Neural progenitor cell (in vitro differentiated cells): ENCODE measurements around the gene AGK. TPM values are rescaled to one million over a fixed set of nuclear protein-coding genes. Genes with fewer than 3 reads are reported as not detected.

Experiments used
- DNase-seq: peaks from one replicate; pipeline ENCODE4 v3.0.0-alpha.2; 2016; ENCODE audit warnings: low spot score
- H2AFZ ChIP-seq: fragments of 200-600 bp; sonication (generic); replicated peaks from 2 replicates; pipeline ENCODE4 v1.6.1; 2016; ENCODE audit warnings: antibody characterized with exemption
- H3F3A ChIP-seq: fragments of 200-600 bp; sonication (generic); 2 replicates; pipeline ENCODE4 v1.6.1; 2016; ENCODE audit warnings: antibody characterized with exemption, low read depth
- H3K27ac ChIP-seq: fragments of 200-600 bp; sonication (generic); 2 replicates; pipeline ENCODE4 v1.5.1; 2016; ENCODE audit warnings: mild to moderate bottlenecking
- H3K27me3 ChIP-seq: fragments of 200-600 bp; sonication (generic); 2 replicates; pipeline ENCODE4 v1.6.1; 2016; ENCODE audit warnings: mild to moderate bottlenecking, moderate library complexity
- H3K36me3 ChIP-seq: fragments of 200-600 bp; sonication (generic); 2 replicates; pipeline ENCODE4 v1.5.1; 2016
- H3K4me1 ChIP-seq: fragments of 200-600 bp; sonication (generic); 2 replicates; pipeline ENCODE4 v1.6.1; 2016; ENCODE audit warnings: mixed run types
- H3K4me2 ChIP-seq: fragments of 200-600 bp; sonication (generic); 2 replicates; pipeline ENCODE4 v1.6.1; 2016
- H3K4me3 ChIP-seq: fragments of 200-600 bp; sonication (generic); 2 replicates; pipeline ENCODE4 v1.5.1; 2016
- H3K79me2 ChIP-seq: fragments of 200-600 bp; sonication (generic); 2 replicates; pipeline ENCODE4 v1.6.1; 2016; ENCODE audit warnings: low read depth
- H3K9ac ChIP-seq: fragments of 200-600 bp; sonication (generic); 2 replicates; pipeline ENCODE4 v1.6.1; 2016
- H3K9me3 ChIP-seq: fragments of 200-600 bp; sonication (generic); 2 replicates; pipeline ENCODE4 v1.5.1; 2016; ENCODE audit warnings: low read depth
- H4K20me1 ChIP-seq: fragments of 200-600 bp; sonication (generic); 2 replicates; pipeline ENCODE4 v1.6.1; 2016; ENCODE audit warnings: low read depth
- H3K27ac Mint-ChIP-seq: 3 replicates; pipeline ENCODE4 v1.8.0; 2021; ENCODE audit warnings: mixed read lengths
- H3K27me3 Mint-ChIP-seq: 2 replicates; pipeline ENCODE4 v1.8.0; 2022; ENCODE audit warnings: low read depth, mild to moderate bottlenecking, inconsistent platforms, moderate library complexity, mixed read lengths; ENCODE audit not compliant: insufficient read depth
- H3K36me3 Mint-ChIP-seq: 3 replicates; pipeline ENCODE4 v1.8.0; 2021; ENCODE audit warnings: mixed read lengths
- H3K4me1 Mint-ChIP-seq: 3 replicates; pipeline ENCODE4 v1.8.0; 2021; ENCODE audit warnings: mixed read lengths
- H3K4me3 Mint-ChIP-seq: 3 replicates; pipeline ENCODE4 v1.8.0; 2021; ENCODE audit warnings: mild to moderate bottlenecking, moderate library complexity, mixed read lengths
- H3K9me3 Mint-ChIP-seq: 3 replicates; pipeline ENCODE4 v1.8.0; 2020; ENCODE audit warnings: mixed read lengths
- EZH2 ChIP-seq: fragments of 200-600 bp; sonication (generic); IDR thresholded peaks from 2 replicates; pipeline ENCODE4 v1.6.1; 2017; ENCODE audit warnings: antibody characterized with exemption, mild to moderate bottlenecking, moderate library complexity
- EZH2phosphoT487 ChIP-seq: fragments of 200-600 bp; sonication (generic); IDR thresholded peaks from 2 replicates; pipeline ENCODE4 v1.6.1; 2017; ENCODE audit warnings: antibody characterized with exemption
- total RNA-seq: library from RNA; depleted of rRNA; stranded (reverse); fragments of >200 nt; gene quantifications from 2 replicates; pipeline ENCODE4 v1.2.3, GENCODE V29; 2015; ENCODE audit warnings: low replicate concordance
- TF ChIP-seq, protein P1 (sequence below): fragments of 200-600 bp; sonication (generic); IDR thresholded peaks from 2 replicates; pipeline ENCODE4 v1.5.1; 2017; ENCODE audit warnings: antibody characterized with exemption, mild to moderate bottlenecking

Gene AGK
- total RNA-seq, 1 donor from 2014 or later: 42.6 TPM

DNA sequence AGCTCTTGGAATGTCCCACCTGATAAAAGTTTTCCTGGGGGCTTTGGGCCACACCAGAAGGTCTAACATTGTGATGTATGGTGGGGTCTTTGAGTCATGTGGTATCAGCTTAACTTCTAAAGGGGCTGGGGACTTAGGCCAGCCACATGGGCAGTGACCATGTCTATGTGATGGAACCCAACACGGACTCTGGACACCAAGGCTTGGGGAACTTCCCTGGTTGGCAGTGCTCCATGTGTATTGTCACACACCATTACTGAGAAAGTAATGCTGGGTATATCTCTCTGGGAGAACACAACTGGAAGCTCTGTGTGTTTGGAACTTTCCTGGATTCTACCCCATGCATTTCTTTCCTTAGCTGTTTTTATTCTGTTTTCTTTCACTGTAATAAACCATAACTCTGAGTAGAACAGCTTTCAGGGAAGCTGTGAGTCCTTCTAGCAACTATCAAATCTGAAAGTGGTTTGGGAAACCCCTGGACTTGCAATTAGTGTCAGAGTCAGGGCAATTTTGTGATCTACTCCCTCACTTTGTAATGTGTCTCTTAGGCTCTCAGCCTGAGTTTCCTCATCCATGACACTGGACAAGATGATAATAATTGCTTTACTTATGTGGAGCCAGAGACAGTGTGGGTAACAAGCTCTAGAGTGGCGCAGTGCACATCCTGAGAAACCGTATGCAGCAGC is 28.4 kb upstream of the AGK start:
- Histone ChIP-seq H3K4me1 (no peaks in the 10 kb centered on the region), H3K79me2 (no peaks in the 10 kb centered on the region), H3K9me3 (no peaks in the 10 kb centered on the region), H3K4me3 (no peak overlapping the region), H3K27ac (no peak overlapping the region), H3F3A (no peaks in the 10 kb centered on the region), H3K9ac (no peak overlapping the region), H2AFZ (no peak overlapping the region), H3K27me3 (no peaks in the 10 kb centered on the region), H3K4me2 (no peak overlapping the region), H3K36me3 (no peaks in the 10 kb centered on the region), H4K20me1 (no peaks in the 10 kb centered on the region)
- Mint-ChIP-seq H3K9me3 (no peaks in the 10 kb centered on the region), H3K4me1 (no peaks in the 10 kb centered on the region), H3K27ac (no peak overlapping the region), H3K4me3 (no peak overlapping the region), H3K36me3 (no peaks in the 10 kb centered on the region), H3K27me3 (no peaks in the 10 kb centered on the region)
- no peak for DNase-seq
- TF ChIP-seq, protein P1, sequence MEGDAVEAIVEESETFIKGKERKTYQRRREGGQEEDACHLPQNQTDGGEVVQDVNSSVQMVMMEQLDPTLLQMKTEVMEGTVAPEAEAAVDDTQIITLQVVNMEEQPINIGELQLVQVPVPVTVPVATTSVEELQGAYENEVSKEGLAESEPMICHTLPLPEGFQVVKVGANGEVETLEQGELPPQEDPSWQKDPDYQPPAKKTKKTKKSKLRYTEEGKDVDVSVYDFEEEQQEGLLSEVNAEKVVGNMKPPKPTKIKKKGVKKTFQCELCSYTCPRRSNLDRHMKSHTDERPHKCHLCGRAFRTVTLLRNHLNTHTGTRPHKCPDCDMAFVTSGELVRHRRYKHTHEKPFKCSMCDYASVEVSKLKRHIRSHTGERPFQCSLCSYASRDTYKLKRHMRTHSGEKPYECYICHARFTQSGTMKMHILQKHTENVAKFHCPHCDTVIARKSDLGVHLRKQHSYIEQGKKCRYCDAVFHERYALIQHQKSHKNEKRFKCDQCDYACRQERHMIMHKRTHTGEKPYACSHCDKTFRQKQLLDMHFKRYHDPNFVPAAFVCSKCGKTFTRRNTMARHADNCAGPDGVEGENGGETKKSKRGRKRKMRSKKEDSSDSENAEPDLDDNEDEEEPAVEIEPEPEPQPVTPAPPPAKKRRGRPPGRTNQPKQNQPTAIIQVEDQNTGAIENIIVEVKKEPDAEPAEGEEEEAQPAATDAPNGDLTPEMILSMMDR: no peak
- no peak for TF ChIP-seq EZH2phosphoT487

DNA sequence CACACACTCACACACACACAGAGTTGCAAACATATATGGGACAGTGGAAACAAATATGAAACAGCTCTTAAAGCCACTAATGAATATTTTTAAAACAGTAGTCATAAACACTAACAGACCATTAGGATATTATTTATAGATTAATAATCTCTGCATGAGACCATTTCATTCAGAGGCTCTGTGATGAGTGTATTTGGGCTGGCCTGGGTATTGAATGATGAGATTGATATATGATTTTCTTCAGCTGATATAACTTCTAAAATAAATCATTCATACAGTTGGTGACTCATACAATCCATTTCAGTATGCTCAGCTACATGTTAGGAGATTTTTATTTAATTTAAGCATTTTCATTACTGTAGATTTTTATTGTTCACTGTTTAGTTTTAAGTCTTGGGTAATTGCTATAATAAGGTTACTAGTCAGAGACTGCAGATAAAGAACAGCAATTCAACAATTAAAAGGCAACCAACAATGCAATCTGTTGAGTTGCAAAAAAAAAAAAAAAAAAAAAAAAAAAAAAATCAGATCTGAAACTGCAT is 25.2 kb upstream of the AGK start:
- Mint-ChIP-seq H3K27me3 (no peaks in the 10 kb centered on the region), H3K4me1 (no peaks in the 10 kb centered on the region), H3K36me3 (no peaks in the 10 kb centered on the region), H3K9me3 (no peaks in the 10 kb centered on the region), H3K4me3 (no peak overlapping the region), H3K27ac (no peak overlapping the region)
- no peaks in the 10 kb centered on the region for H4K20me1 ChIP-seq
- H2AFZ ChIP-seq: no peak overlapping the region
- H3K27ac ChIP-seq: no peak overlapping the region
- H3K9ac ChIP-seq: no peak overlapping the region
- no peaks in the 10 kb centered on the region for H3K27me3 ChIP-seq
- TF ChIP-seq, protein P1: no peak
- no peak for TF ChIP-seq EZH2phosphoT487
- no peak for DNase-seq
- H3K79me2 ChIP-seq: no peaks in the 10 kb centered on the region
- no peak overlapping the region for H3K4me3 ChIP-seq
- no peaks in the 10 kb centered on the region for H3F3A ChIP-seq
- H3K36me3 ChIP-seq: no peaks in the 10 kb centered on the region
- no peak overlapping the region for H3K4me2 ChIP-seq
- no peaks in the 10 kb centered on the region for H3K9me3 ChIP-seq
- H3K4me1 ChIP-seq: no peaks in the 10 kb centered on the region

DNA sequence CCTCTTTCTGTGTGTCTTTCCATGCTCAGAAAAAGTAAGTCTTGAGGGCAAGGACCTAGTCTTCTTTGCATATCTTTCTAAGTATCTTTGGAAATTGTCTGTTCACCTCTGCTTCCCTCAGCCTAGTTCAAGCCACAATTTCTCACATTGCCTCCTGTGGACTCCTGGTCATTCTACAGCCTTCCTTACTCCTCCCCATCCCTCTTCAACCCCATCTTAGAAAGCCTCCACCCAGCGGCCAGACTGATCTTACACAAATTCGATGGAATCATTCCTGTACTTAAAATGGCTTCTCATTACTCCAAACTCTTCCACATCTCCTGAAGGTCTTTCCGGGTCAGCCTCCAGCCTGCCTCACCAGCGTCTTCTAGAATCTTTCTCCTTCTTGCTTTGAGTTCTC is 24.1 kb upstream of the AGK start:
- Histone ChIP-seq H3K9me3 (no peaks in the 10 kb centered on the region), H3K4me1 (no peaks in the 10 kb centered on the region), H3K4me3 (no peak overlapping the region), H4K20me1 (no peaks in the 10 kb centered on the region), H3K27me3 (no peaks in the 10 kb centered on the region), H3K9ac (no peak overlapping the region), H3K36me3 (no peaks in the 10 kb centered on the region), H3F3A (no peaks in the 10 kb centered on the region), H3K79me2 (no peaks in the 10 kb centered on the region), H3K27ac (no peak overlapping the region), H2AFZ (no peak overlapping the region), H3K4me2 (no peak overlapping the region)
- Mint-ChIP-seq H3K36me3 (no peaks in the 10 kb centered on the region), H3K4me1 (no peaks in the 10 kb centered on the region), H3K27me3 (no peaks in the 10 kb centered on the region), H3K9me3 (no peaks in the 10 kb centered on the region), H3K4me3 (no peak overlapping the region), H3K27ac (no peak overlapping the region)
- no peak for DNase-seq
- TF ChIP-seq, protein P1: no peak
- TF ChIP-seq EZH2 (no peak), EZH2phosphoT487 (no peak)
